HG02870 (cell line): ENCODE measurements around the gene DAG1.
"Not testable (repeated sequence)": the region's sequence is repeated elsewhere in the genome, so short reads cannot be mapped to it uniquely, and the experiment has no call there.

Experiments used
- ATAC-seq: cut with Tn5 transposase; IDR thresholded peaks from one replicate; pipeline ENCODE4 v1.9.1; 2021; ENCODE audit warnings: mild to moderate bottlenecking, moderate library complexity; ENCODE audit not compliant: unreplicated experiment

DAG1 gene

DNA sequence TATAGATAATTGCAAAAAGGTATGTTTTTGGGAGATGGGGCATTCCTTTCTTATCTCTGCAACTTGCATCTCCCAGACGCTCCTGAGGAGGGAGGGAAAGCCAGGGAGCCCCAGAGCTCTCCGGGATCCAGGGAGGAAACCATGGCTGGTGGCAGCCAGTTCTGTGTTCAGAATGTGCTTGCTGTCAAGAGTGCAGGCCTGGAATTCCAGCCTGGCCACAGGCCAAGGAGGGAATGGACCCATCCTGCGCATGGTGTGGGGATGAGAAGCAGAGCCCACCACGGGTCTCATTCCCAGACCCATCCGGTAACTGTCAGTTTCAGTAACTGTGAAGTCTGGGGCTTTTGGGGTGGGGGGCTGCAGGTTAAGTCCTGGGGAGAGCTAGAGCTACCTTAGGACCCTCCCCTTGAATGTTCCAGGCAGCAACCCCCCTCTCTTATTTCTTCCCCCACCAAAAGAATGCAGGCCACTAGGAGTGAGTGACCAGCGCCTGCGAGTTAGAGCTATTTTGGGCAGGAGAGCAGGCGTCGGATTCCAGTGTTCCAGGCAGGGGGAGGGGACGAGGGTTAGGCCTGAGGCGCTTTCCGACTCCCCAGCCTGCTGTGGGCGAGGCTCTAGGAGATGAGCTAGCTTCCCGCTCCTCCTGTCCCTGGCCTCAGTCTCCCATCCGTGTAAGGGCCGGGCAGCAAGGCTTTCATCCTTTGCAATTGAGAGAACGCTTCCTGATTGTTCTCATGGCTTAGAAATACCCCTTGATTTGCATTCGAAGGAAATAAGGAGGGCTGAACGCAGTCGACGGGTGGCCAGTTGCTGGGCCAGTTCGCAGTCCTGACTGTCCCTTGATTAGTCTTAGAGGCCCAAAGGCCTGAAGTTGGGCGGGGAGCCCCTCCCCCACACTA, 781 bp upstream of the DAG1 start:
- ATAC-seq: no peak

DNA sequence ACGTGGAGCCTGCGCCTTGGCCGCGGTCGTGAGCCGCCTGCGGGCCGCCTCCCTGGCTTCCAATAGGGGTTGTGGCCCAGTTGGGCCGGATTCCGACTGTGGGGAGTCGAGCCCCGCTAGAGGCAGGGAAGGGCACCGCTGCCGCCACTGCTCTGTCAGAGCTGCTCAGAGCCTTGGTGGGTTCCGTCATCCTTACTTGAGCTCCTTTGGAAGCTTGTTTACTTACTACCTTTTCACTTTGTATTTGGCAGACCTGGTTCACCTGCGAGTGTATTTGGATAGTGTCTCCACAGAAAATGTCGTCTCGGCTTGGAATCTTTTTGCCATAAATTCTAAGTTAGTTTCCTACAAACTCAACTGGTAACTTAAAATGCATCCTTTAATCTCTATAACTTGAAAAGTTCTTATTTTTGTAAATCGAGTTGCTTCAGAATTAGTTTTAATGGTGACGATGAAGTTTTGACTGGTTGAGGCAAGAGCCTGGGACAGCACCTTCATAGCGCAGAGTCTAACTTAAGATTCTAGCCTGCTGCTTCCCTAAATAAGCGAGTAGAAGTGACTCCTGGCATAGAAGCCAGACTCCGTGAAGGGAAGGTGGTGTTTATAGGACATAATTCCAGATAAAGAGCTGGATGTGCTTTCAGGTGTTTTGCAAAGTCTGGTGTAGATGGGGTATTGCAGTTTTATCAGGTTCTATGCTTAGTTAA, 800 bp downstream of the DAG1 start:
- peak; percentile 23 for ATAC-seq

DNA sequence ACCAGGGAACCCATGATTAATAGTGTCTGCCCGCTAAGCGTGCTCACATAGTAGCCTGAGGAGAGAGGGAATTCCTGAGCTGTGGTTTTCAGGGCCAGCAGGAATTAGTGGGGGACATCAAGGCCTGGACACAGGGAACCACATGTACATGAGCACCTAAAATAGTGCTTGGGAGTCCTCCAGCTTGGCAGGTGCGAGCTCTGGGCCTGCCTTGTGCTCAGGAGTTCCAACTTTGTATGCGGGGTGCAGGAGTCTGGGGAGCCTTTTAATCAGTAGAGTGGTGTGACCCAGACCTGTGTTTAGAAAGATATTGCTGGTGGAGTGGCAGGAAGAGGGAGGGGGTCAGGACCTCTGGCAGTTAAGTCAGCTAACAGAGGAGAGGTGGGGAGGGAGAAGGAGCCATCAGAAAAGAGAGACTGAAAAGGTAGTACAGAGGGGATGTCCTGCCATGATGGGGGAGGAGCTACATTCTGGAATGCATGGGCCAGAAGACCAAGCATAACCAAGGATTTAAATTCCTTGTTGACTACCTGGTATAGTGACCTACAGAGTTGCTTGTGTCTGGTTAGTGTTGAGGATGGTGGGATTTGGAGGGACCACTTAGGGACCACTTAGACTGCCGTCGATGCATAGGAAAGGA, 1.9 kb downstream of the DAG1 start:
- no peak for ATAC-seq

DNA sequence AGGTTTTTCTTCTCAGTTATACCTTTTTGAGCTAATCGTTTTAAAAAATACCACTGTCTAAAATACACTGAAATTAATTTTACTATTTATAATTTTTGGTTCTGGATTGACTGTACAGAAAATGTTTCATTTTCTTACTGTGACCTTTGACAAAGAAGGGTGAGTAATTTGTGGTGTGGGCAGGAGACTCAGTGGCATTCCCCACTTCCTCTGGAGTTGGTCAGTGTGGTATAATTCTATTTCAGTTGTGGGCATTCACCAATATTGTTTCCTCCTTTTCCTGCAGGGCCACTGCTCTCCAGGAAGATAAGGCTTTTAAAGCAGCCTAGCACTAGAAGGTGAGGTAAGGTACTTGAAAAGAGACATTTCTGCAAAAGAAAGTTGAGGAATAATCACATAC, 6.5 kb downstream of the DAG1 start:
- no peak for ATAC-seq

DNA sequence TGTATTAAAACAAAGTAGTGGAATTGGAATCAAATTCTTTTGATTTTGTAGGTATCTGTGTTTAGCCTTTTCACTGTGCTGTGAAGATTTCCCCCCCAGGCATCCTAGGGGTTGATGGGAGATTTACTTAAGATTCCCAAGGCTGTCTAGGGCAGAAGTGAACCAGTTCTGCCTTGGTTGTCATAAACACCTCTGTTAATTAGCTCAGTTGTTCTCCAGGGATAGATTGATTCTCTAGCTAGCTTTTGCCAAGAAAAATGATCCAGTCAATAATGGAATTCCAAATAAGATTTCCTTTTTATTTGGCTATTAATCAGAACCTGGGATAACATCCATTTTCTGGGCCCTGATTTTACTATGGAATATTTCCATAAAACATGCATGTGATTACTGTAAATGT, 12.7 kb downstream of the DAG1 start:
- no peak for ATAC-seq

DNA sequence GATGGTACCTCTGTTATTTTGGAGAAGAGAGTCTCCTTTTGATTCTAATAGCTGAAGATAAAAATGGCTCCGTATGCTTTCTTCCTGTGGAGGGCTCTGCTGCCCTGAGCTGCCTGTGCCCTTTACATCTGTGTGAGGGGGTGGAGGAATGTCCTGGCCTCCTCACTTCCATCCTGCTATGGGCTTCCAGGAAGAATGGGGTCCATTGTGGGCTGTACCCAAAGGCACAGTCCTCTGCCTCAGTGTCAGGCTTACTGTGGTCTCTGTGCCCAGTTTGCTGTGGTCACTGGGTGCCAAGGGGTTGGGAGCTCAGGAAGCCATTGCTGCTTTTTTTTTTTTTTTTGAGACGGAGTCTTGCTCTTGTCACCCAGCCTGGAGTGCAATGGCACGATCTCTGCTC, 14.4 kb downstream of the DAG1 start:
- ATAC-seq: no peak

DNA sequence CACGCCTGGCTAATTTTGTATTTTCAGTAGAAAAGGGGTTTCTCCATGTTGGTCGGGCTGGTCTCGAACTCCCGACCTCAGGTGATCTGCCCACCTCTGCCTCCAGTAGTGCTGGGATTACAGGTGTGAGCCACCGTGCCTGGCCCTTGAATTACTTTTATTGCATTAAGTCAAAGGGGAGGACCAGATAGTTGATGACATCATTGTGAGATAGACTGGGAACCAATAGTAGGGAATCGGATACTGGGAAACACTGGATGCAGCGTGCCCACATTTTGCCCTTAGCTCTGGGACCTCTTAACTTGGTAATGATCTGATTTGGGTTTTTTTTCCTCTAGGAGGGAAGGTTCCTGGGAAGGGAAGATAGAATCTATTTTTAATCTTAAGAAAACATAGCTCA, 19.2 kb downstream of the DAG1 start:
- no peak for ATAC-seq

DNA sequence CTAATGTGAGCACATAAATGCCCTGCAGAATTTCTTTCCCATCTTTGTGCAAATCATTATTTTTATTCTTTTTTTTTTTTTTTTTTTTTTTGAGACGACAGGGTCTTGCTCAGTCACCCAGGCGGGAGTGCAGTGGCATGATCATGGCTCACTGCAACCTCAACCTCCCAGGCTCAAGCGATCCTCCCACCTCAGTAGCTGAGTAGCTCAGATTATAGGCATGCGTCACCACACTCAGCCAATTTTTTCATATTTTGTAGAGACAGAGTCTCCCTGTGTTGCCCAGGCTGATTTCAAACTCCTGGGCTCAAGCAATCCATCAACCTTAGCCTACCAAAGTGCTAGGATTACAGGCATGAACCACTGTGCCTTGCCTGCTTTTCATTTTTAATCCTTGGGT, 22.9 kb downstream of the DAG1 start:
- ATAC-seq: no peak

DNA sequence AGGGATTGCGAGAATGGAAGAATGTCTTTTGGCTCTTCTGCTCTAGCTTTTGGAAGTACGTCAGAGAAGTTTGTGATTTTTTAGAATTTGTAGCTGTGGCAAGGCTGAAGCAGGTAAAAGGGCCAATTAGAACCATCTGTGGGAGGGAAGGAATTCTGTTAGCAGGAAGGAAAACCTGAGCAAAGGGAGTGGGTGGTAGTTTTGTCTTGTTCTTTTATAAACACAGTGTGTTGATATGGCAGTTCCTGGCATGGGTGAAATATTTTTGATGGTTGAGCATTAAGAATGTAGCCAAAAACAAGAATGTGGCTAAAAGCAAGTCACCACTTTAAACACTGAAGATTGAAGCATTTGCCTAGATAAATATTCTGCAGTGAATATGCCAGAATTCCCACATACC, 23.8 kb downstream of the DAG1 start:
- no peak for ATAC-seq

DNA sequence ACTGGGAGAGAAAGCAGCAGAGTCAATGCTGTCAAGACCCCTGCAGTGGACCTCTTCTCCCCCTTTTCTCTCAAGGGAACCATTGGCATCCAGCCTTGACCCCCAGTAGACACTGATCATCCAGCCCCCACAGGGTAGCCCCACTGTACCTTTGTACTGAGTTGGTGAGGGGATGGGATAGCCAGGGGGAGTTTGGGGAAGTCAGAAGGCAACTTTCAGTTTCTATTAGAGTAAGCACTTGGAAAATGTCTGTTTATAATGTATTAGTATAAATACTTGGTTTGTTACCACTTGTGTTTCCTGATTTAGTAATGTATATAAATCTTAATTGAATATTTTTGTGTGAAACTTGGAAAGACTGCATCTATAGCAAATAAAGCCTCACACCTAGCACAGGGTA, 25.0 kb downstream of the DAG1 start:
- ATAC-seq: no peak

DNA sequence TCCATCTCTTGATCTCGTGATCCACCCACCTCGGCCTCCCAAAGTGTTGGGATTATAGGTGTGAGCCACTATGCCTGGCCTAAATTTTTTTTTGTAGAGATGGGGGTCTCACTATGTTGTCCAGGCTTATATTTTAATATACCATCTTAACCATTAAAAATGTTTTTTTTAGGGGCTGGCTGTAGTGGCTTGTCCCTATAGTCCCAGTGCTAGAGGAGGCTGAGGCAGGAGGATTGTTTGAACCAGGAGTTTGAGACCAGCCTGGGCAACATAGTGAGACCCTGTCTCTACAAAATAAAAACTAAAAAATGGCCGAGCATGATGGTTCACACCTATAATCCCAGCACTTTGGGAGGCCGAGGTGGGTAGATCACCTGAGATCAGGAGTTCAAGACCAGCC, 26.8 kb downstream of the DAG1 start:
- not testable (repeated sequence) for ATAC-seq

DNA sequence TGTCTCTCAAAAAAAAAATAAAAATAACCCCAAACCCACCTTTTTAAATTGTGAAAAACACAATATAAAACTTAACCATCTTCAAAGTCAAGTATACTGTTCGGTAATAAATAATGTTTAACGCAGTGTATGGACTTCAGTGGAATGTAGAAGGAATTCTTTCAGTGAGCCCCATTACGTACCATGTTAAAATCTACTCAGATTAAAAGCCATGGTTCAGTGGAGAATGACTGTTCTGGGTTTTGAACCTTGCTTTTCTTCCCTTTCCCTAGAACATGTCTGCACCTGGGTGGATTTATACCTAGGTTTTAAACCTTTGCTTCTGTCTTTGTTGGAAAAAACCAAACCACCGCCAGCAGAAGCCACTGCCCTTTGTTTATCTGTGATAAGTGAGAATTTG, 27.5 kb downstream of the DAG1 start:
- no peak for ATAC-seq

DNA sequence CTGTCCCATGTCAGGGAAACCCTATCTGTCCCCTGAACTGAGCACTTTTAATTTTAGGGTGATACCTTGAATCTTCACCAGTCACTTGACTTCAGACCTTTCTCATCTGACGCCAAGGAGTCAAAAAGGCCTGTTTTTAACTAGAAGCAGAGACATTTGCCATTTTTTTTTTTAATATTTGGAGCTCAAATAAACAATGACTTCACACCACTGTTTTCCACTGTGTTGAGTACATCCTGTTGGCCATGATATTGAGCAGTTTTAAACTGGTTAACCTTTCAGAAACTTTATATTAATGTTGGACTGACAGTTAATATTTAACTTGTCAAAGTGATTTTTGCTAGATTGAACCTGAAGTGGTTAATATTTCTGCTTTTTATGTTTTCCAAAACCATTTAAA, 28.2 kb downstream of the DAG1 start:
- ATAC-seq: no peak

DNA sequence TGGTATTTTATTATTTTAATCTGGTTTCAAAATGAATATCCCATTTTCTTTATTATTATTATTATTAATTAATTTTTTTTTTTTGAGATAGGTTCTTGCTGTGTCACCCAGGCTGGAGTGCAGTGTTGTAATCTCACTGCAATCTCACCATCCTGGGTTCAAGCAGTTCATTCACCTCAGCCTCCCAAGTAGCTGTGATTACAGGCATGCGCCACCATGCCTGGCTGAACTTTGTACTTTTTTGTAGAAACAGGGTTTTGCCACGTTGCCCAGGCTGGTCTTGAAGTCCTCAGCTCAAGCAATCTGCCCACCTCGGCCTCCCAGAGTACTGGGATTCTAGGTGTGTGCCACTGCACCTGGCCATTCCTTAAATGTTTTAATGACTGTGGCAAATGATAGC, 28.6 kb downstream of the DAG1 start:
- no peak for ATAC-seq

DNA sequence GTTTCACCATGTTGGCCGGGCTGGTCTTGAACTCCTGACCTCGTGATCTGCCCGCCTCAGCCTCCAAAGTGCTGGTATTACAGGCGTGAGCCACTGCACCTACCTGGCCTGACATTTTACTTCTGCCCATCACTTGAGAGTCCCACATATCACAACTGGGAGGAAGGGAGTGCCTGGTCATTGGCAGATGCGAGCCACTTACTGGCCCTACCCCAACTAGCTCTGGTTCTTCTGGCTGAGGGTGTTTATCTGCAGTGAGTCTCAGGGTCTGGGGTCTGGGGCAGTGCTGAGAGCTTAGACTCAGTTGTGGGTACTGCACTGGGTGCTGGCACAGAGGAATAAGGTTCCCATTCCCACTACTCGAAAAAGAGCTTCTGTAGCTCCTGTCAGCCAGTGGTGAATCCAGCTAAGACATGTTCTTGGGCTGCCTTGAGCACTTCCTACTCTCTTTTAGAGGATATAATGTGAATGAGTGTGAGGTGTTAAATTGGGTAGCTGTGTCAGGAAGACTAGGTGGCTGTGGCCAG, 30.2 kb downstream of the DAG1 start:
- ATAC-seq: no peak

DNA sequence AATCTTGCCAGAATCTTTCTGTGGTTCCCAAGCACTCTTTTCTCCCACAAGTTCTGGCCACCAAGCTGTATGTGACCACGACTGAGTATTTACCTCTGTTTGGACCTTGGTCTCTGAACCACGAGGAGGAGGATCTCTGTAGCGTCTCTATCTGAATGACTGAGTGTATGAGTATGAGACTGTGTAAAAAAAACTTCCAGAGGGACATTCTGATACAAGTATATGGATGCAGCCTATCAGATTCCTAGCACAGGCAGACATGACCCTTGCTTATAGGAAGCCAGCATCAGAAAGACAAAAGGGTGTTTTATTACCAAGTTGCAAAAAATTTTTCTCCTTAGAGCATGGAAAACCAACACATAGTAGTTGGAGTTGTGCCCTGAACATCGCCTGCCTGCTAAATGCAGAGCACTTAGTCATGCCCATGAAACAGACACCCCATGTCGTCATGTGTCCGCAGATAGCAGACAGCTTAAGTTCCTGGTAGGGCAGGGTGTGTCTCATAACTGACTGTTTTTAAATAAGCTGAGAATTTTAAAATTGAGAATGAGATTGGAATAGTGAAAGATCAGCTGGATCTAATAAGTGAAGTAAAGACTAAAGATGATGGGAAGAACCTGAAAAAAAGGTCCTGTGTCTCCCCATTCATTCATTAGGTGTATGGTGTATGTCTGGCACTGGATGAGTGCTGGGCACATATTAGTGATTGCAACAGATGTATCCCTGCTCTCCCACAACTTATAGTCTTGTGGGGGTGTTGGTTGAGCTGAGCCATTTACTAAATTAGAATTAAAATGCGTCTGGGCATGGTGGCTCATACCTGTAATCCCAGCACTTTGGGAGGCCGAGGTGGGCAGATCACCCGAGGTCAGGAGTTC, 30.9 kb downstream of the DAG1 start:
- no peak for ATAC-seq

DNA sequence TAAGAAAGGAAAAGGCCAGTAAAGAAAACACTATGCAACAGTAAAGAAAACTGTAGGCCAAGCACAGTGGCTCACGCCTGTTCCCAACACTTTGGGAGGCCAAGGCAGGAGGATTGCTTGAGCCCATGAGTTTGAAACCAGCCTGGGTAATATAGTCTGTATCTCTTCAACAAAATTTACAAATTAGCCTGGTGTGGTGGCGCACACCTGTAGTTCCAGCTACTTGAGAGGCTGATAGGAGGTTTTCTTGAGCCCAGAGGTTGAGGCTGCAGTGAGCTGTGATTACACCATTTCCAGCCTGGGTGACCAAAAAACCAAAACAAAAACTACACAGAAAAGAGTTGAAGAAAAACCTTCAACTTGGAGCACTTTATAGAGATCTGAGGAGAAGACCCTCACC, 31.8 kb downstream of the DAG1 start:
- ATAC-seq: no peak

DNA sequence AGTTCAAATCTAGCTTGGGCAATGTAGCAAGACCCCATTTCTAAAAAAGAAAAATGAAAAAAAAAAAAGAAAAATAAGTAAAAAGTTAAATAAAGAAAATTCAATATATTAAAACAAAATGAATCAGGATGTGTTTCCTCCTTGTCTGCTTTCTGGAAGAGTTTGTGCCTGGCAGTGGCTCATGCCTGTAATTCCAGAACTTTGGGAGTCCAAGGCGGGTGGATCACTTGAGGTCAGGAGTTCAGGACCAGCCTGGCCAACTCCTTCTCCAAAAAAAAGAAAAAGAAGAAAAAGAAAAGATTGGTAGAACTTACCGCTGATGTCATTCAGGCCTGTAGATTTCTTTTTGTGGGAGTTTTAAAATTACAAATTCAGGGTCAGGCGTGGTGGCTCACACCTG, 36.8 kb downstream of the DAG1 start:
- no peak for ATAC-seq

DNA sequence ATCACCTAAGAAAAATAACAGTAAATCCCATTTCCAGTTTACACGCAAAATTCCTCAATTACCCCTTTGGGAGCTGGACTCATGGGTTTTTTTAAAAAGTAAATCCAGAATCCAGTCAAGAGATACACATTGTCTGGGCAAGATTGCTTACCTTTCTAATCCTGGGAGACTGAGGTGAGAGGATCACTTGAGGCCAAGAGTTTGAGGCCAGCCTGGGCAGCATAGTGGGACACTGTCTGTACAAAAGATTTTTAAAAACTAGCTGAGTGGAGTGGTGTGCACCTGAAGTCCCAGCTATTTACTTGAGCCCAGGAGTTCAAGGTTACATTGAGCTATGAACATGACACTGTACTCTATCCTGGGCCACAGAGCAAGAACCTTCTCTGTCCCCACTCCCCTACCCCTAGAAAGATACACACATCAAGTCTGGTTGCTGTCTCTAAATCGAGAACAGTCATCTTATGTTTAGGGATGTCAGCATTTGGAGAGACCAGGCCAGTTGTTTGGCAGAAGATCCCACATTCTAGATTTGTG, 39.0 kb downstream of the DAG1 start:
- ATAC-seq: no peak

DNA sequence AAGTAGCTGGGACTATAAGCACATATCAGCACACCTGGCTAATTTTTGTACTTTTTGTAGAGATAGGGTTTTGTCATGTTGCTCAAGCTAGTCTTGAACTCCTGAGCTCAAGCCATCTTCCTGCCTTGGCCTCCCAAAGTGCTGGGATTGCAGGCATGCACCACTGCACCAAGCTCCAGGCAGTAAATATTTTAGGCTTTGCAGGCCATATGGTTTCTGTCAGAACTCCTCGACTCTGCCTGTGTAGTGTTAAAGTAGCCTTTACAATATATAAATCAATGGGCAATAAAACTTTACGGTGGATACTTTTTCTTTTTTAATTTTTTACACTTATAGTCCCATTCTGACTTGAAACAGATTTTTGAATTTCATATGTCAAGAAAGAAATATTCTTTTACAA, 41.6 kb downstream of the DAG1 start:
- no peak for ATAC-seq
